SK-N-SH (cell line): ENCODE measurements around the gene MC1R.

ENCODE experiments used
- EP300 ChIP-seq, 2 experiments: IDR thresholded peaks; 2 replicates each; pipeline versions ENCODE4 v1.4.0 to v1.6.1; 2012; ENCODE audit warnings: borderline replicate concordance in 1 of 2, low read depth in 1 of 2, low read length in 1 of 2
- EZH2phosphoT487 ChIP-seq: fragments of 200-600 bp; sonication (generic); IDR thresholded peaks from 2 replicates; pipeline ENCODE4 v1.6.1; 2017; ENCODE audit warnings: low read depth, mixed run types, mild to moderate bottlenecking, antibody characterized with exemption, moderate library complexity, borderline replicate concordance
- GABPA ChIP-seq: IDR thresholded peaks from 2 replicates; pipeline ENCODE4 v1.4.0; 2012; ENCODE audit warnings: low read depth, mild to moderate bottlenecking
- JUND ChIP-seq: IDR thresholded peaks from 2 replicates; pipeline ENCODE4 v1.4.0; 2012
- NFIC ChIP-seq: IDR thresholded peaks from 2 replicates; pipeline ENCODE4 v1.4.0; 2012; ENCODE audit warnings: borderline replicate concordance
- POLR2AphosphoS5 ChIP-seq: IDR thresholded peaks from 2 replicates; pipeline ENCODE4 v1.6.1; 2012; ENCODE audit warnings: low read depth, low read length
- RAD21 ChIP-seq: IDR thresholded peaks from 2 replicates; pipeline ENCODE4 v1.6.1; 2012; ENCODE audit warnings: mild to moderate bottlenecking, low read length
- RCOR1 ChIP-seq: fragments of 150-350 bp; IDR thresholded peaks from 2 replicates; pipeline ENCODE4 v1.6.1; 2017; ENCODE audit warnings: antibody characterized with exemption, low read length
- RFX5 ChIP-seq: IDR thresholded peaks from 2 replicates; pipeline ENCODE4 v1.6.1; 2012; ENCODE audit warnings: mild to moderate bottlenecking, improper control_type of control experiment, low read length
- TCF12 ChIP-seq: IDR thresholded peaks from 2 replicates; pipeline ENCODE4 v1.4.0; 2012
- YY1 ChIP-seq: IDR thresholded peaks from 2 replicates; pipeline ENCODE4 v1.4.0; 2012; ENCODE audit warnings: low read depth, mild to moderate bottlenecking
- TF ChIP-seq, protein P1 (sequence below): fragments of 200-600 bp; sonication (generic); IDR thresholded peaks from 2 replicates; pipeline ENCODE4 v1.6.1; 2017; ENCODE audit warnings: antibody characterized with exemption, mild to moderate bottlenecking, moderate library complexity
- TF ChIP-seq, protein P2 (sequence below): IDR thresholded peaks from 2 replicates; pipeline ENCODE4 v1.4.0; 2012; ENCODE audit warnings: low read depth

DNA sequence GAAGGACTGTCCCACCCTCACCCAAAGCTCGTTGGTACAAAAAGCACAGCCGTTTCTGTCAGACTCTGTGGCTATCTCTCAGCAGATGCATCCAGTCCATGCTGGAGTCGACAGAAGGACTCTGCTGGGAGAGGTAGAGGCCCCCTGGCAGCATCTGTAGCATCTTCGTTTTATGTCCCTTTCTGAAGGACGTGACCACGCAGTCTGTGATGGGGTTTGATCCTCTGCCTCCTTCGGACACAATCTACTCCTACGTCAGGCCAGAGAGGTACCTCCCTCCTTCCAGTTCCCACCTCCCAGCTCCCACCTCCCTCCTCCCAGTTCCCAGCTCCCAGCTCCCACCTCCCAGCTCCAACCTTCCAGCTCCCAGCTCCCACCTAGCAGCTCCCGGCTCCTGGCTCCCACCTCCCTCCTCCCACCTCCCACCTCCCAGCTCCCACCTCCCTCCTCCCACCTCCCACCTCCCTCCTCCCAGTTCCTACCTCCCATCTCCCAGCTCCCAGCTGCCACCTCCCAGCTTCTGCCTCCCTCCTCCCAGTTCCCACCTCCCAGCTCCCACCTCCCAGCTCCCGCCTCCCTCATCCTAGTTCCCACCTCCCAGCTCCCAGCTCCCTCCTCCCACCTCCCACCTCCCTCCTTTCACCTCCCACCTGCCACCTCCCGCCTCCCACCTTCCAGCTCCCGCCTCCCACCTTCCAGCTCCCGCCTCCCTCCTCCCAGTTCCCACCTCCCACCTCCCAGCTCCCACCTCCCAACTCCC lies 11.4 kb upstream of the MC1R start:
- TF ChIP-seq, protein P1, sequence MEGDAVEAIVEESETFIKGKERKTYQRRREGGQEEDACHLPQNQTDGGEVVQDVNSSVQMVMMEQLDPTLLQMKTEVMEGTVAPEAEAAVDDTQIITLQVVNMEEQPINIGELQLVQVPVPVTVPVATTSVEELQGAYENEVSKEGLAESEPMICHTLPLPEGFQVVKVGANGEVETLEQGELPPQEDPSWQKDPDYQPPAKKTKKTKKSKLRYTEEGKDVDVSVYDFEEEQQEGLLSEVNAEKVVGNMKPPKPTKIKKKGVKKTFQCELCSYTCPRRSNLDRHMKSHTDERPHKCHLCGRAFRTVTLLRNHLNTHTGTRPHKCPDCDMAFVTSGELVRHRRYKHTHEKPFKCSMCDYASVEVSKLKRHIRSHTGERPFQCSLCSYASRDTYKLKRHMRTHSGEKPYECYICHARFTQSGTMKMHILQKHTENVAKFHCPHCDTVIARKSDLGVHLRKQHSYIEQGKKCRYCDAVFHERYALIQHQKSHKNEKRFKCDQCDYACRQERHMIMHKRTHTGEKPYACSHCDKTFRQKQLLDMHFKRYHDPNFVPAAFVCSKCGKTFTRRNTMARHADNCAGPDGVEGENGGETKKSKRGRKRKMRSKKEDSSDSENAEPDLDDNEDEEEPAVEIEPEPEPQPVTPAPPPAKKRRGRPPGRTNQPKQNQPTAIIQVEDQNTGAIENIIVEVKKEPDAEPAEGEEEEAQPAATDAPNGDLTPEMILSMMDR: no peak
- TF ChIP-seq TCF12 (no peak), JUND (no peak), EZH2phosphoT487 (no peak), POLR2AphosphoS5 (no peak), RCOR1 (no peak), NFIC (no peak), GABPA (no peak), RAD21 (no peak), RFX5 (no peak), YY1 (no peak), EP300 (IDR thresholded peaks at IDR 0.05; ENCODE audit: borderline replicate concordance in 1 of 2, low read depth in 1 of 2, low read length in 1 of 2) (no peak)
- TF ChIP-seq, protein P2, sequence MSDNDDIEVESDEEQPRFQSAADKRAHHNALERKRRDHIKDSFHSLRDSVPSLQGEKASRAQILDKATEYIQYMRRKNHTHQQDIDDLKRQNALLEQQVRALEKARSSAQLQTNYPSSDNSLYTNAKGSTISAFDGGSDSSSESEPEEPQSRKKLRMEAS: no peak
